NB4 (cell line): Measurements from ENCODE around the gene UGGT2.

Source experiments
- CTCF ChIP-seq: IDR thresholded peaks from one replicate; pipeline ENCODE4 v1.5.1; 2012; ENCODE audit warnings: low read depth, low read length
- MAX ChIP-seq: IDR thresholded peaks from 2 replicates; pipeline ENCODE4 v1.6.1; 2011; ENCODE audit warnings: low read depth, low read length
- MYC ChIP-seq: IDR thresholded peaks from 2 replicates; pipeline ENCODE4 v1.6.1; 2011; ENCODE audit warnings: low read depth, low read length
- POLR2A ChIP-seq: IDR thresholded peaks from 2 replicates; pipeline ENCODE4 v1.6.1; 2011; ENCODE audit warnings: mild to moderate bottlenecking; ENCODE audit not compliant: insufficient read length; ENCODE audit errors: extremely low read depth

- TF ChIP-seq POLR2A (no peak), CTCF (no peak), MYC (no peak), MAX (no peak)
Observed at GRCh38 chr13:95813139-95813538, 240.1 kb downstream of the UGGT2 start.
